ENCODE results near the gene RGS6. TPM values are rescaled to one million over a fixed set of nuclear protein-coding genes. Genes with fewer than 3 reads are reported as not detected.
A peak's percentile ranks its signal among the peaks of the same experiment; 100 is the strongest.
"Not testable (repeated sequence)": the region's sequence is repeated elsewhere in the genome, so short reads cannot be mapped to it uniquely, and the experiment has no call there.

The RGS6 gene
- total RNA-seq, 1 donor from 2014 or later, result 2.5 TPM

DNA sequence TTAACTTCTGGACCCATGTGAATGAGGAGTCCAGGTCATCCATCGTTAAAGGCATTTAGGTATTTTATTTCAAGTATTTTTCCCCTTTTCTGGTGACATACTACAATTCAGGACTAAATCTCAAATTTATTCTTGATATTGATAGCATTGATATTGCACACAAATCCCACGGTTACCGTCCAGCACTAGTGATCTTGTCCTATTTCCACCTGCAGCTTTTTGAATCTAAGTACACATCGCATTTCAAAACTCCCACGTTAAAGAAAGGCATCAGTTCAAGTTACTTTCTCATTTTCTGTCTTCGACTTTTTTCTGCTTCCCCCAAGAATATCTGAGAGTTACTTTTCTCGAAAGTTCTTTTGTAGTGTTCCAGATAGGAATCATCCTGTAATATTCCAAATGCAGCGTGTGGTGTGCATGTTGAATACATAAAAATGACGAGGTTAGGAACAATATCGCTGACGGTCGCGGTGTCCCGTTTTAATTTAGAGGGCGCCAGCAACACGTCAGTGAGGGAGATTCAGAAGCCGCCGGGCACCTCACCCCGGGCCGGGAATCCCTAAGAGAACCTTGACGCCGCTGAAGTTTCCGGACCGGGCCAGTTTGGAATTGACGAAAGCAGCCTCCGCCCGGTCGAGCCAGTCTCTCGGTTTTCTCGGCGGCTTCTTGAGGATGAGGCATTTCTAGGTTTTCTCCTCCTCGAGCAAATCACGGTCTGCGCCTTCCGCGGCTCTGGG is 569 bp upstream of the RGS6 start:
- intact Hi-C loops (cut with micrococcal nuclease), result loop anchor here (2.0 kb wide), 2 partner anchors 117 to 361 kb away; no protein-coding TSS in a partner anchor
- Mint-ChIP-seq H3K4me1 (peaks cover 13% of the 10 kb centered on the region), H3K27me3 (peaks cover 61% of the 10 kb centered on the region), H3K36me3 (ENCODE audit: low read depth) (no peaks in the 10 kb centered on the region), H3K27ac (no peak overlapping the region), H3K4me3 (peak overlapping the region; percentile 15), H3K9me3 (no peaks in the 10 kb centered on the region)
- peak; percentile 61 for DNase-seq

DNA sequence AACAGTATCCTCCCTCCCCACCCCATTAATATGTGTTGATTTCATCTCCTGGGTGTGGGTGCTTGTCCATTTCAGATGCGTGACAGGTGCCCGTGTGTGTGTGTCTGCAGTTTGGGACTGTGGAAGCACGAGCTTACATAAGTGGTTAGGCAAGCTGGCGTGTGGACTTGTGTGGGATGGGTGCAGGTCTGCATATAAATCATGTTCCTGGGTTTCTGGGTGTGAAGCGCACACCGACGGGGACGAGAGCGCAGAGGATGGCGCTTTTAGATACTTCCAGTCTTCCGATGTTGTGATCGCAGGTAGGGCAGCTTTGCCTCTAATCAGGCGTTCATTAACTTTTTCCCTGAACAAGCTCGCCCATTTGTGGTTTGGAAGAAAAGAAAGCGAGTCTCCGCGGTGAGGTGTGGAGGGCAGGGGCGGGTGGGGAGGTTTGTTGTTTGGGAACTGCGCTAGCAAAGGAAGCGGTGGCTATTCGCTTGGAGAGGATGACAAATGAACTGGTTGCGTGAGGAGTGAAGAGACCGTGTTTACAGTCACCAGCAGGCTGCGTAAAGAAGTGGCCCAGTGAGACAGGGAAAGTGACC is 865 bp downstream of the RGS6 start:
- Mint-ChIP-seq H3K36me3 (ENCODE audit: low read depth) (no peaks in the 10 kb centered on the region), H3K4me3 (peak overlapping the region; percentile 75), H3K27ac (peak overlapping the region; percentile 82), H3K4me1 (peaks cover 13% of the 10 kb centered on the region), H3K9me3 (no peaks in the 10 kb centered on the region), H3K27me3 (peaks cover 59% of the 10 kb centered on the region)
- intact Hi-C loops (cut with micrococcal nuclease), result loop anchor here (1.0 to 2.0 kb wide), 3 partner anchors 34 to 360 kb away; no protein-coding TSS in a partner anchor
- peak; percentile 57 for DNase-seq

DNA sequence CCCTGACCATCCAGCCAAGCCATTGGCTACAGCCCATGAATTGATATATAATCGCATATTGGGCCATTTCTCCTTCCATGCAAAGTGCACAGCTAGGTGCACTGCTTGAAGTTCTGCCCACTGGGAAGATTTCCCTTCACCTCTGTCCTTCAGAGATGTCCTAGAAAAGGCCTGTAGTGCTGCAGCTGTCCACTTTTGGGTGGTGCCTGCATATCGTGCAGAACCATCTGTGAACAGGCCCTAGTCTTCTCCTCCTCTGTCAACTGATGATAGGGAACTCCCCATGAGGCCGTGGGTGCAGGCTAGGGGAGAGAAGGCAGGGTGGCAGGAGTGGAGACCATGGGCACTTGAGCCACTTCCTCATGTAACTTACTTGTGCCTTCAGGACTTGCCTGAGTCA is 6.0 kb downstream of the RGS6 start:
- H3K36me3 Mint-ChIP-seq (ENCODE audit: low read depth); DNase-seq; intact Hi-C loops (cut with micrococcal nuclease); H3K4me3 Mint-ChIP-seq; H3K27ac Mint-ChIP-seq; H3K9me3 Mint-ChIP-seq; H3K4me1 Mint-ChIP-seq: not testable (repeated sequence)
- peaks cover 23% of the 10 kb centered on the region for H3K27me3 Mint-ChIP-seq

DNA sequence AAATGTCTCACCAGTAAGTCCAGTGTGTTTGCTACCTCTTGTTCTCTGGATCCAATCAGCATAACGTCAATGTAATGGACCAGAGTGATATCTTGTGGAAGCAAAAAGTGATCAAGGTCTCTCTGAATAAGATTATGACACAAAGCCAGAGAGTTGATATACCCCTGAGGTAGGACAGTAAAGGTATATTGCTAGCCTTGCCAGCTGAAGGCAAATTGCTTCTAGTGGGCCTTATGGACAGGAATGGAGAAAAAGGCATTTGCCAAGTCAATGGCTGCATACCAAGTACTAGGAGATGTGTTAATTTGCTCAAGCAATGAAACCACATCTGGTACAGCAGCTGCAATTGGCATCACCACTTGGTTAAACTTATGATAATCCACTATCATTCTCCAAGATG is 7.1 kb downstream of the RGS6 start:
- DNase-seq; H3K27ac Mint-ChIP-seq; intact Hi-C loops (cut with micrococcal nuclease); H3K36me3 Mint-ChIP-seq (ENCODE audit: low read depth); H3K4me1 Mint-ChIP-seq; H3K4me3 Mint-ChIP-seq; H3K9me3 Mint-ChIP-seq: not testable (repeated sequence)
- peaks cover 16% of the 10 kb centered on the region for H3K27me3 Mint-ChIP-seq

DNA sequence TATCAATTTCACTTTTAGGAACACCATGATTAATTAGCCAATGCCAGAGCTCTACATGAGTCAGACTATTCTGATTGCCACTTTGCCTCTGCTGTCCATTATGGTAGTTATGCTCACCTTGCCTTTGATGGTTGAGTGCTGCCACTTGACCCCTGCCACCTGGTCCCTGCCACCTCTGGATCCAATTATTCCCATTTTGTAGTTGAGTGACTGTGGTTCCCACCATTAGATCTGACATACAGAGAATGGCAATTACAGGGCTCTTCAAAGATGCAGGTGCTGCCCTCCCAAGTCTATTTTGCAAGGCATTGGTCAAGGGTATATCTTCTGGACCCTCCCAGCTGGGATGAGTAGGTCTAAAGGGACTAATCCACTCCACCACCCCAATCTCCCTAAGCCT is 8.3 kb downstream of the RGS6 start:
- H3K4me1 Mint-ChIP-seq; H3K9me3 Mint-ChIP-seq; H3K36me3 Mint-ChIP-seq (ENCODE audit: low read depth); H3K4me3 Mint-ChIP-seq; H3K27me3 Mint-ChIP-seq; DNase-seq; H3K27ac Mint-ChIP-seq; intact Hi-C loops (cut with micrococcal nuclease): not testable (repeated sequence)

DNA sequence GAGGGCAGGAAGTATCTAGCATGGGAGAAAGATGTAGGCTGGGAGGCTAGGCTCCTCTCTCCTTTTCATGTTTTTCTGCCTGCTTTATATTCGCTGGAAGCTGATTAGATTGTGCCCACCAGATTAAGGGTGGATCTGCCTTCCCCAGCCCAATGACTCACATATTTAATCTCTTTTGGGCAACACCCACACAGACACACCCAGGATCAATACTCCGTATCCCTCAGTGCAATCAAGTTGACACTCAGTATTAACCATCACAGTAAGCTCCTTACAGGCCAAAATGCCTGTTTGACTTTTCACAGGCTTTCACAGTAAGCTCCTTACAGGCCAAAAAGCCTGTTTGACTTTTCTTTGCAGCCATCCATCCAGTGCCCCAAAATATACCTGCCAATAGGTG is 9.4 kb downstream of the RGS6 start:
- H3K27me3 Mint-ChIP-seq; H3K4me3 Mint-ChIP-seq; DNase-seq; intact Hi-C loops (cut with micrococcal nuclease); H3K27ac Mint-ChIP-seq; H3K9me3 Mint-ChIP-seq; H3K4me1 Mint-ChIP-seq; H3K36me3 Mint-ChIP-seq (ENCODE audit: low read depth): not testable (repeated sequence)

DNA sequence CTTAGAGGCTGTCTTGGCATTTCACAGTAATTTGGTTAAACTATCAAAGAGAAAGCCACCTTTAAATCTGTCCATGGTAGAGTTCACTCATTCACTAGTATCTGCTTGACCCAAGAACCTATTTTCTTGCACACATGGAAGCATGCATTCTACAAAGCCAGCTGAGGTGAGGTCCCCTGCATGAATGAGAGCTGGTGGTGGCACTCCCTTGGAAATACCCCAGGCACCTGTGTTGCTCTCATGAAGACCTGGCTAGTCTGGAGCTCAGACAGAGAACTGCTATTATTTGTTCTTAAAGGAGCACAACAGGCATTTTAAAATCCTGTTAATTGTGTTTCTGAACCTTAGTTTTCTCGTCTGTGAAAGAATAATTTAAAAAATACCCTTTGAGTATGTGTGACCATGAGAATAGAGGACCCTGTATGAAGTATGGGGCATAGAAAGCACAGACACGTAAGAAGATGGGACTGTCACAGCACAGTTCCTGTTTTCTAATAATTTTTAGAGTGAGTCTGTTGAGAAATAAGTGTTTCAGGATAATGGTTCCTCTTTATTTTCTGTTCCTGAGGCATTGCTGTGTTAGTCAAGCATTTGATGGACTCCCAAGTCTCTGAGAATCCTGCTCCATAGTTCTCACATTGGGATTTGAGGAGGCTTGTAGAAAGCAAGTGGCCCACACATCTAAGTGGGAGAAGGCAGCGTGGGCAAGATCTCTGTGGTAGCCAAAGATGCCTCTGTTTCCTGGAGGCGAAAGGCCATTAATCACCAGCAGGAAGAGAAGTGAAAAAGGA is 10.9 kb downstream of the RGS6 start:
- Mint-ChIP-seq H3K4me1 (no peaks in the 10 kb centered on the region), H3K27me3 (peaks cover 3% of the 10 kb centered on the region), H3K9me3 (no peaks in the 10 kb centered on the region), H3K27ac (no peak overlapping the region), H3K36me3 (ENCODE audit: low read depth) (no peaks in the 10 kb centered on the region), H3K4me3 (no peak overlapping the region)
- DNase-seq, result no peak
- intact Hi-C loops (cut with micrococcal nuclease), result no loop called here

DNA sequence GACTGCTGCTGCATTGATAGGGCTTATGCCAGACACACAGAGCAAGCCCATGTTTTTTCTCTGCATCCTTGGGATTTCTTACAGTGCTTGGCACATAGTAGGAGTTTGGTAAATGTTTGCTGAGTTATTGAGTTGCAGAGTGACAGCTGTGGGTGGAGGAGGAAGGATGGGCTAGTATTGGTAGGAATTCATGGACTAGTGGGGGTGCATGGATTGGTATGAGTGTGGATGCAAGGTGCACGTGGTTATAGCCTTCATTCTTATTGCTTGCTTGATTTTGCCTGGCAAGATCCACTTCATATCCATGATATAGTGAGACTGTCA is 11.4 kb downstream of the RGS6 start:
- no peak for DNase-seq
- H3K27ac Mint-ChIP-seq, result no peak overlapping the region
- H3K36me3 Mint-ChIP-seq (ENCODE audit: low read depth), result no peaks in the 10 kb centered on the region
- no peaks in the 10 kb centered on the region for H3K9me3 Mint-ChIP-seq
- intact Hi-C loops (cut with micrococcal nuclease), result no loop called here
- H3K4me3 Mint-ChIP-seq, result no peak overlapping the region
- H3K4me1 Mint-ChIP-seq, result no peaks in the 10 kb centered on the region
- peaks cover 3% of the 10 kb centered on the region for H3K27me3 Mint-ChIP-seq

DNA sequence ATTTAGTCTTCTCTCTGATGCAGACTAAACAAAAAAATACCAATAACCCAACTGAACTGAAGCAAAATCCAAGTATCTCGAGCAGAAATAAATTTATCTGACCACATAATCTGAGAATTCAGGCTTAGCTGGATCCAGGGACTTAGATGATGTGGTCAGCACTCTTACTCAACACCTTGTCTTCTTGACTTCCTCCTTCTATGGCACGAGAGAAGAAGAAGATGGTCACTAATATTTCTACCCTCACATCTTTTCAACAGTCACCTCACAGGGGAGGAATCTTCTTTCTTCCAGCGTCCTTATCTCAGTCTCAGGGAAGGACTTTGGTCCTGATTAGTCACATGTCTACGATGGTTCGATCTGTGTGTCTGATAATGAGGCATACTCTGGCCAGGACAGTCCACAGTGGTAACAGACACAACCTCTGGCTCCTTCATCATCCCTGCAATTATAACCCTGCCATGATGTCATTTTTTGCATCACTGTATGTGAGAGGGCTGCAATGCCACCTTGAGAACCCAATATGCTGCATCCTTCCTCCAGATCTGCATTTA is 15.8 kb downstream of the RGS6 start:
- Mint-ChIP-seq H3K4me1 (no peaks in the 10 kb centered on the region), H3K27ac (no peak overlapping the region), H3K27me3 (peaks cover 7% of the 10 kb centered on the region), H3K9me3 (peaks cover 3% of the 10 kb centered on the region), H3K36me3 (ENCODE audit: low read depth) (no peaks in the 10 kb centered on the region), H3K4me3 (no peak overlapping the region)
- intact Hi-C loops (cut with micrococcal nuclease), result no loop called here
- no peak for DNase-seq

DNA sequence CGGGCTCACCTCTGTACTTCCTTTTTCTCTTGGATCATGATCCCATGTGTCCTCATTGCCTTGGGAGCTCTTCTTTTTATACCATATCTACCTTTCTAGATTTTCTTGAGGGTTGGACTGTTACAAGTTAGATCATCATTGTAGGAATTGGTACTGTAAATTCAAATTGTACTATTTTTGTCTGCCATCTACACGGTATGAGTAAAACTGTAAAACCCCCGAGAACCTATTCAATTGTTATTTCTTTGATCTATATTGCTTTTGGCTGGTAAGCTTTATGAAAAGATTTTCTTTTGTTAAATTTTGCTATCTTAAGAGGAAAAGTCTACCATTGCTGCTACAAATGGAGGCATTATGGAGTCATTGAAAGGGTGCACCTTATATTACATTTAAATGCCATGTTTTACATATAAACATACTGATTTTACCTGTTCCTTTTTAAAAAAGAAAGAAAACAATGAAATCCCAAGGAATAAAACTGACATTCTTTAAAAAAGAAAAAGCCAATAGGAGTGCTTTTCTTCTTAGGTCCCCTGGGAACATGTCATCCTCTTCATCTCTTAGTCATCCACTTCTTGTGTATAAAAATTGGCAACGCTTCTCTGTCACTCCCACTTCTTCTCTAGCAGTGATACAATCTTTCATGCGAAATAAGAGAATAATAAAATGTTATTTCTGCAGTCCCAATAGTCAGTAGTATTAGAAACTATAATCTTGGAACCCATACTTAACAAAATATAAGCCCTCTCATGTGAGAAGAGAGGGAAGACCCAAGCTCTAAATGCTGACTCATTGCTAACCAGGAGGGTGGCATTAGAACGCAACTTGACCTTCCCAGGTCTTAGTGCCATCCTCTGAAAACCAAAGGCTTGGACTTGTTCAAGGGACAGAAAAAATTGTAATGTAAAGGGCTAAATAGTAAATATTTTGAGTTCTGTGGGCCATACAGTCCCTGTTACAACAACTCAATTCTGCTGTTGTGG is 20.4 kb downstream of the RGS6 start:
- no peak overlapping the region for H3K4me3 Mint-ChIP-seq
- DNase-seq, result no peak
- no peaks in the 10 kb centered on the region for H3K36me3 Mint-ChIP-seq (ENCODE audit: low read depth)
- H3K9me3 Mint-ChIP-seq, result peaks cover 3% of the 10 kb centered on the region
- intact Hi-C loops (cut with micrococcal nuclease), result no loop called here
- peaks cover 5% of the 10 kb centered on the region for H3K4me1 Mint-ChIP-seq
- H3K27ac Mint-ChIP-seq, result no peak overlapping the region
- H3K27me3 Mint-ChIP-seq, result peaks cover 12% of the 10 kb centered on the region

DNA sequence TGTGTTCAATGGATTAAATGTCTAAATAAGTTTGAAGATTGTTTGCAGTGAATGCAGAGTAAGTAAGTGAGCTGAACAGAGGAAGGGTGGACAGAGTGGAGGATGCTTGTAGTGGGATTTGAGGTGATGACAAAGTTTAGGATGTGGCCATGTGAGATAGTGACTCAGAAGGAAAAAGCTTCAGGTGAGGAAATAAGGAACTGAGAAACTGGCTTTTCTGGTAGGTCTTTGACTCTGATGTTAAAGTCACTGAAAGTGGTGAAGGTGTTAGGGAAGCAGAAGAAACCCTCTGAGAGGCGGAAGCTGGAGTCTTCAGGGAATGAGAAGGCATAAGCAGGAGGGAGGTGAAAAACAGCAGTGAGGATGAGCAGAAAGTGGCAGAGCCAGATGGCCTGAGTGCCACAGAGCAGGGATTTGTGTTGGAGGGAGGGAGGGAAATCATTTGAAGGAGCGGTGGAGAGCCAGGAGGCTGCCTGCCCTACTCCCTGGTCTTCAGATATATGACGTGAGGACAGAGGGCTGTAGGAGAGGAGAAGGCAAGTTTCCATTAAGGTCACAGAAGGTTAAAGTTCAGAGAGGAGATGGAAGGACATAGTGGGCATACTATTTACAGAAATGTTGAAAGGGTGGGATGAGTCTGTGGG is 24.8 kb downstream of the RGS6 start:
- Mint-ChIP-seq H3K36me3 (ENCODE audit: low read depth) (no peaks in the 10 kb centered on the region), H3K4me3 (no peak overlapping the region), H3K9me3 (no peaks in the 10 kb centered on the region), H3K4me1 (peaks cover 8% of the 10 kb centered on the region), H3K27me3 (peaks cover 8% of the 10 kb centered on the region), H3K27ac (no peak overlapping the region)
- intact Hi-C loops (cut with micrococcal nuclease), result no loop called here
- DNase-seq, result no peak

DNA sequence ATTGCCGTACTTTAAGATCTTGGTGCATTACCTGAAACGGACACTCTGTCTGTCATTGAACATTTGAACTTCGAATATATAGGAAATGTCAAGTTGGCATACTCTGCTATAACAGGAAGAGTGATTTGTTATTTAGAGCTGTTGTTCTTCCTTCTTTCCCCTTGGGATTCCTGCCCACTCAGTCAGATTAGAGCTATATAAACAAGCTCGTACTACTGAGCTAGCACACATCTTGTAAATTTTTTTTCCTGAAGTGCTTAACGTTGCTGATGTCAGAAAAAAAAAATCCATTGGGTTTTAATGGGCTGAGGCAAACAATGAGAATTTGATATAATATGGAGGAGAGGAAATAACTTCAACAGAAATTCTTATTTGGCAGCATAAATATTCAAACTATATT is 26.8 kb downstream of the RGS6 start:
- Mint-ChIP-seq H3K9me3 (no peaks in the 10 kb centered on the region), H3K4me3 (no peak overlapping the region), H3K27me3 (peaks cover 5% of the 10 kb centered on the region), H3K4me1 (peaks cover 8% of the 10 kb centered on the region), H3K36me3 (ENCODE audit: low read depth) (no peaks in the 10 kb centered on the region), H3K27ac (no peak overlapping the region)
- DNase-seq, result no peak
- intact Hi-C loops (cut with micrococcal nuclease), result no loop called here

Data from activated CD4-positive, alpha-beta T cell treated with anti-CD3 and anti-CD28 coated beads, Interleukin-2, amount 10 ng/mL, durations not matched to agents 24 days and 14 days (primary cell).